T-helper 22 cell (primary cell): ENCODE data around the gene PRKD1.
"Not testable (repeated sequence)": the region's sequence is repeated elsewhere in the genome, so short reads cannot be mapped to it uniquely, and the experiment has no call there.

Source experiments
- DNase-seq: peaks from one replicate; pipeline ENCODE4 v3.0.0-alpha.2; 2020; ENCODE audit warnings: low read depth

Gene PRKD1

GRCh38 chr14:29740491-29740890, 187.2 kb downstream of the PRKD1 start:
- no peak for DNase-seq

- DNase-seq, result no peak
These were observed 188.7 kb downstream of the PRKD1 start for GRCh38 chr14:29738950-29739349.

DNA sequence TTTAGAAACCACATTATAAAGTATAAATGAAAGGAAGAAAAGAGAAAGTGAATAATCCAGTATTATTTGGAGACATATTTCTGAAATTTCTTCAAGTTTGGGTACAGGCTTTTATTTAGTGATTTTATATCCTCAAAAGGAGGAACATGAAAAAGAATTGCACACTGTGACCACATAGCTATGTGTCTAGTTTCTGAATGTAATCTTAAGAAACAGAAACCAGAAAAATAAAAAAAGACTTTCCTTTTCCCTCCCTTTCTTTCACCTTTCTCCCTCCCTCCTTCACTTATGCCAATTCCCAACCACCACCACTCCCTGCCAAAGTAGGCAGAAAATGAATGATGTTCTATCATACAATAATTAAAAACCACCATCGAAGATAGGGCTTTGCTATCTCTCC, 189.6 kb downstream of the PRKD1 start:
- no peak for DNase-seq

DNA sequence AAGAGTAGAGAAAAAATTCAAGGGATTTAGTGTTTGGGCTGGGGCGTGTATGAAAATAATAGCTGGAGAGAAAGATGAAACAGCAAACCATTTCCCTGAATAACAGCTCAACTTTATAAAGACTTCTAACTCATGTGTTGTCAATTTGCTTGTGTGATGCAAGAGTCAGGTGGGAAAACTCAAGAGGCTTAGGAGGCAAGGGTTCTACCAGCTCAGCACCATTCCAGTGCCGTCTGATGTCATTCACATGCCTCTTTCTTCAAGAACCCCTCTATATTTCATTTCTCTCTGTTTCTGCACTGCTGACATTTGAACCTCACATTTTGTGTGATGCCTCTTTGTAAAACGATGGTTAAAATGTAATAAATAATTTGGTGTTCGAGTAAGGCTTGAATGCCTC, 192.2 kb downstream of the PRKD1 start:
- no peak for DNase-seq

DNA sequence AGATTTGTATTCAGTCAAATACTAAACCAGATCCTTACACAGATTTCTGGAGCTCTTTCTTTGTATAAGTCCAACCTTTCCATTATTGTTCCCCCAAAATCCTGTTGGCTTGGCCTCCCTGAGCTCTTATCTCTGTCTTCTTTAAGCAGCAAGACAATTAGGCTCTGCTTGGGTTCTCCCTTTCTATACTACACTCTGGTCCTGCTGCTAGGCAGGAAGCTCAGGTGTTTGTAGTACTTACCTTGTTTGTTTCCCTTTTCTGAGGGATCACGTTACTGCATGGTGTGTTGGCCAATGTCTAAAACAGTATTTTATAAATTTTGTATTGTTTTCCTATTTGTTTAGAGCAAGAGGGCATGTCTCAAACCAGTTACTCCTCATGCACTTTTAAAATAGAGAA, 192.9 kb downstream of the PRKD1 start:
- DNase-seq, result no peak

GRCh38 chr14:29726560-29727331, 200.9 kb downstream of the PRKD1 start:
- not testable (repeated sequence) for DNase-seq

GRCh38 chr14:29724991-29725390, 202.7 kb downstream of the PRKD1 start:
- DNase-seq, result no peak

- DNase-seq, result no peak
These were observed 204.8 kb downstream of the PRKD1 start for GRCh38 chr14:29722831-29723230.

GRCh38 chr14:29721586-29721985, 206.1 kb downstream of the PRKD1 start:
- no peak for DNase-seq

GRCh38 chr14:29717901-29718300, 209.7 kb downstream of the PRKD1 start:
- DNase-seq, result no peak

GRCh38 chr14:29716150-29716549, 211.5 kb downstream of the PRKD1 start:
- no peak for DNase-seq

DNA sequence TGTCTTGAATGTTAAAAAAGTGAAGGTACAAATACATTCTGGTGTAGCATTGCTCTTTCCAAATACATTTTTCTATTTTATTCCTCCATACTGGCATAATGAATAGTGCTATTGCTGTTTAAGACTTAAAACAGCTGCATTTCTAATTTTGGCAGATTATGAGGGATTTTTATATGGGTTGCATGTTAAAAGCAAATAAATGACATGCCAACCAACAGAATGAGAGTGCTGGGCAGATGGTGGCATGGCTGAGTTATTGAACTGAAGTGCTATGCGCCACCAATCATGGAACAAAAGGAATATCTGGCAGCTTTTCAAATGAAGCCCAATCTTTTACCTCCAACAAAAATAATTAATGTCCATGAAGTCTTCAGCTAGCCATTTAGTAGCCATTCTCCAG, 215.0 kb downstream of the PRKD1 start:
- no peak for DNase-seq

- no peak for DNase-seq
These were observed 217.6 kb downstream of the PRKD1 start for GRCh38 chr14:29710015-29710414.

DNA sequence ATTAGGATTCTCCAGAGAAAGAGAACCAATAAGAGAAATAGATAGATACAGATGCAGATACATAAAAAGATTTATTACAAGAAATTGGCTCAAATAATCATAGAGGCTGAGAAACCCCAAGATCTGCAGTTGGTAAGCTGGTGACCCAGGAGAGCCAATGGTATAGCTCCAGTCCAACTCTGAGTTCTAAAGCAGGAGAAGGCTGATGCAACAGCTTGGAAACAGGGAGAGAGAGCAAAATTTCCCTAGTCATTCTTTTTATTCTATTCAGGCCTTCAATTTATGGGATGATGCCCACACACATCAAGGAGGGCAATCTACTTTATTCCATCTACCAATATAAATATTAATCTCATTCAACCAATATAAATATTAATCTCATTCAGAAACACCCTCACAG, 218.2 kb downstream of the PRKD1 start:
- no peak for DNase-seq

DNA sequence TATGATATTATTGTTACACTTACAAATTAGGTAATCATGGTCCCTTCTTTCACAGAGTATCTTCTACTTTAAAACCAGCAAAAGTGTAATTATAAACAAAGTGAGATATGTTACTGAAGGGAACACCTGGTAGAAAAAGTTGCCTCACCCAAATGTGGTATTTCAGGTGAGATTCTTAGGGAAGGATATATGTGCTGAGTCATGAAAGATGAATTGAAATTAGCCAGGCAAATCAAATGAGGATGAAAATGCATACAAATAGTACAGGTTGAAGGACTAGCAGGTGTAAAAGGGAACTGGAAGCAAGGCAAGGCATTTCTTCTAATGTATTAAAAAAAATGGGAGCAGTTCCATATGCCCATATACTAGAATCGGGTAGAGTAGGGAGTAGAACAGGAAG, 220.9 kb downstream of the PRKD1 start:
- DNase-seq, result no peak

DNA sequence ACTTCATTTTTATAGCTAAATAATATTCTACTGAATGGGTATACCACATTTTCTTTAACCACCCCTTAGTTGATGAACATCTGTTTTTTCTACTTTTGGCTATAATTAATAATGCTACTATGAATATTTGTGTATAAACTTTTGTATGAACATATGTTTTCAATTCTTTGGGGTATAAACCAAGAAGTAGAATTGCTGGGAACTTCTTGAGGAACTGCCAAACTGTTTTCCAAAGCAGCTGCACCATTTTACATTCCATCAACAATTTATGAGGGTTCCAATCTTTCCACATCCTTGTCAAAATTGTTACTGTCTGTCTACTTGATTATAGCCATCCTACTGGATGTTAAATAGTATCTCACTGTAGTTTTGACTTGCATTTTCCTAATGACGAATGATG, 221.8 kb downstream of the PRKD1 start:
- no peak for DNase-seq

- not testable (repeated sequence) for DNase-seq
These were observed 238.1 kb downstream of the PRKD1 start for GRCh38 chr14:29689597-29689996.

GRCh38 chr14:29687866-29688265, 239.8 kb downstream of the PRKD1 start:
- DNase-seq, result no peak

GRCh38 chr14:29687071-29687765, 240.4 kb downstream of the PRKD1 start:
- no peak for DNase-seq

DNA sequence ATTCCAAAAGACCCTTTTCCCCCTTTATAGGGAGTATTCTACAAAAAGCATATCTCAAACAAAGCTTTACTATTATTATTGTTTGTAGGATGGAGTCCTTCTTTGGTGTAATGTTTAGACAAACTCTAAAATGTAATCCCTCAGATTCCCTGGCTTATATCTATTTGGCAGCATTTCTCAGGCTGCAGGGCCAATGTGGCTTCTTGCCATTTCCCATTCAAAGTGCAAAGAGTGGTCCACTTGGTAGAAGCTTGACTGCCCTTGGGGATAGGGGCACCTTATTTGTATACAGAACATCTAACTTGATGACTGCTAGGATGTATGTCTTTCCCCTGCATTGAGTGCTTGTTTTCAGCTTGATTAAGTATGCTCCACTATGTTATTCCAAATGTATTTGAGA, 242.7 kb downstream of the PRKD1 start:
- no peak for DNase-seq

DNA sequence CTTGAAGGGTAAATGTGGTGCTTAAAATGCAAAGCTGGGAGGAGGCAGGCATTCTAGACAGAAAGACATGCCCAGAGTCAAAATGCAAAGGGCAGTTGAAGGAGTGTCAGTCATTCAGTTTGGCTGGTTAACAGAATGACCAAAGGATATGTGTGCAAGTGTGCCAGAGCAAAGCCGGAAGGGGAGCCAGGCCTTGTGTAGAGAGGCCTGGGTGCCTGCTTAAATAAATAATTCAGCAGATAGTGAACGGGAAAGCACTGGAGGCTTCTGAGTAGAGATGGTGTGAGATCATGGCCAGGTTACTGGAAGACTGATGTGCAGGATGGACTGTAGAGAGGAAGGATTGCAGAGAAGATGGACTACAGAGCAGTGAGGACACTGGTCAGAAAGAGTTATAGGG, 244.9 kb downstream of the PRKD1 start:
- DNase-seq, result no peak

GRCh38 chr14:29681316-29681715, 246.3 kb downstream of the PRKD1 start:
- no peak for DNase-seq

DNA sequence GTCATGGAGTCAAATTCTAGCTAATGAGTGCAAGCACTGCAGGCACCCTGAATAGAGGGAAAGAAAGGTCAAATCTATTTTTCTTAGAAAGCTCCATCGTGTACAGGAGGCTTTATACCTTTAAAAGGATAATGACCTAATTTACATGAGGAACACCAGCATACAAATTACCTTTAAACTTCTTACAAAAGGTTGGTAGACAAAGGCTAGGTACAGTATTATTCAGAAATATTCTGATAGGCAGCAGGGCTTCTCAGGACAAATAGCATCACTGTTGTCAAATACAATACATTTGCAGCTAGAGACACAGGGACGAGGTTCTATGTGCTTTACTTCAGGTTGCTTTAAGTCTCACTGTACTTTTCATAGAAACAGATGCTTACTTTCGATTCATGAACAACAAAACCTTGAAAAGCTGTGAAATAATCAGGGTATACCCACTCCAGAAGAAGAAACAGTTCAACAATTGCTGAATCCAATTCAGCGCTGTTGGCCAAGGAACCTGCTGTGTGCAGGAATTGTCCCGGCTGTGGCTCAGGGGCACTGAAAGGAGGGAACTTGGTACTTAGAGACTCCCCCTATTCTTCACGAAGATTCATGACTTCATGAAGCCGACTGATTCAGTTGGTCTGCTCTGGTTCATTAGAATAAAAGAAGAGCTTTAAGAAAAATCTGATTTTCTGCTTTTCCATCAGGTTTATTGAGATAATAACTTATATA, 252.9 kb downstream of the PRKD1 start:
- DNase-seq, result no peak
